WTC11 (cell line): ENCODE results near the gene CYB5D1. TPM values are rescaled to one million over a fixed set of nuclear protein-coding genes. Genes with fewer than 3 reads are reported as not detected.

Experiments used
- CREM ChIP-seq: sonication (generic); formaldehyde crosslinking; IDR thresholded peaks from 2 replicates; pipeline ENCODE4 v1.8.1; 2022; ENCODE audit warnings: mild to moderate bottlenecking, missing genetic modification reagents, moderate library complexity
- E2F1 ChIP-seq: sonication (generic); formaldehyde crosslinking; IDR thresholded peaks from 2 replicates; pipeline ENCODE4 v1.8.0; 2022; ENCODE audit warnings: mild to moderate bottlenecking, missing genetic modification reagents
- GABPB1 ChIP-seq: sonication (generic); formaldehyde crosslinking; IDR thresholded peaks from 2 replicates; pipeline ENCODE4 v1.8.1; 2023; ENCODE audit warnings: mild to moderate bottlenecking, missing genetic modification reagents
- MYBL2 ChIP-seq: sonication (generic); formaldehyde crosslinking; IDR thresholded peaks from 2 replicates; pipeline ENCODE4 v1.8.1; 2023; ENCODE audit warnings: mild to moderate bottlenecking, moderate library complexity, missing genetic modification reagents
- PRDM15 ChIP-seq: sonication (generic); formaldehyde crosslinking; IDR thresholded peaks from 2 replicates; pipeline ENCODE4 v1.8.0; 2022; ENCODE audit warnings: missing genetic modification reagents
- PREB ChIP-seq: sonication (generic); formaldehyde crosslinking; IDR thresholded peaks from 2 replicates; pipeline ENCODE4 v1.8.1; 2022; ENCODE audit warnings: mild to moderate bottlenecking, missing genetic modification reagents, moderate library complexity, borderline replicate concordance
- RORB ChIP-seq: fragments of 250-450 bp; sonication (Bioruptor Pico); IDR thresholded peaks from 2 replicates; pipeline ENCODE4 v1.9.0; 2021; ENCODE audit warnings: mild to moderate bottlenecking
- SOX15 ChIP-seq: fragments of 250-450 bp; sonication (Bioruptor Pico); IDR thresholded peaks from 2 replicates; pipeline ENCODE4 v1.9.0; 2021; ENCODE audit warnings: mild to moderate bottlenecking
- ZBTB21 ChIP-seq: sonication (generic); formaldehyde crosslinking; IDR thresholded peaks from 2 replicates; pipeline ENCODE4 v1.8.1; 2023; ENCODE audit warnings: mild to moderate bottlenecking, missing genetic modification reagents, borderline replicate concordance
- ZNF317 ChIP-seq: sonication (generic); formaldehyde crosslinking; IDR thresholded peaks from 2 replicates; pipeline ENCODE4 v1.8.1; 2023; ENCODE audit warnings: low read depth, mild to moderate bottlenecking, moderate library complexity, missing genetic modification reagents, borderline replicate concordance
- ZNF512 ChIP-seq: sonication (generic); formaldehyde crosslinking; IDR thresholded peaks from 2 replicates; pipeline ENCODE4 v1.8.1; 2022; ENCODE audit warnings: missing genetic modification reagents, borderline replicate concordance
- ZNF532 ChIP-seq: fragments of 250-450 bp; sonication (Bioruptor Pico); IDR thresholded peaks from 2 replicates; pipeline ENCODE4 v1.9.0; 2021; ENCODE audit warnings: mild to moderate bottlenecking, borderline replicate concordance
- total RNA-seq: library from RNA; stranded (reverse); gene quantifications from 3 replicates; pipeline ENCODE4 v1.2.3, GENCODE V29; 2021

CYB5D1 gene
- total RNA-seq, 1 experiment from 2014 or later = 15.2 TPM

- no peak for TF ChIP-seq ZNF532
- no peak for TF ChIP-seq GABPB1 (CRISPR knock-in tag)
- no peak for TF ChIP-seq ZNF317 (CRISPR knock-in tag)
- TF ChIP-seq ZNF512 = no peak
- TF ChIP-seq PREB (CRISPR knock-in tag) = no peak
- no peak for TF ChIP-seq RORB (CRISPR knock-in tag)
- no peak for TF ChIP-seq ZBTB21
- no peak for TF ChIP-seq PRDM15
- TF ChIP-seq MYBL2 (CRISPR knock-in tag) = no peak
- TF ChIP-seq SOX15 = no peak
- no peak for TF ChIP-seq CREM
- no peak for TF ChIP-seq E2F1 (CRISPR knock-in tag)
Observed at GRCh38 chr17:7837408-7838088, 20.3 kb upstream of the CYB5D1 start (continued).
